Ovary (tissue), 9 donors: Measurements from ENCODE around the gene NECTIN2. TPM values are rescaled to one million over a fixed set of nuclear protein-coding genes. Genes with fewer than 3 reads are reported as not detected.
A peak's percentile ranks its signal among the peaks of the same experiment; 100 is the strongest.

Experiments
- DNase-seq, 5 donors: peaks; one replicate each; pipeline ENCODE4 v3.0.0-alpha.2; 2019 to 2020
- H3K27ac ChIP-seq, 2 donors: fragments of 200-600 bp; one replicate each; pipeline versions ENCODE4 v1.5.1 to v1.8.0; 2019 to 2022
- H3K27me3 ChIP-seq: fragments of 200-600 bp; one replicate; pipeline ENCODE4 v1.8.0; 2022
- H3K36me3 ChIP-seq: fragments of 200-600 bp; sonication (generic); one replicate; pipeline ENCODE4 v1.5.1; 2019
- H3K4me1 ChIP-seq: one replicate; pipeline ENCODE4 v1.8.1; 2013; ENCODE audit warnings: mild to moderate bottlenecking, moderate library complexity; ENCODE audit not compliant: insufficient read depth
- H3K4me3 ChIP-seq: fragments of 200-600 bp; sonication (generic); one replicate; pipeline ENCODE4 v1.5.1; 2017
- H3K9me3 ChIP-seq, 2 donors: fragments of 200-600 bp in 1 of 2; sonication (generic) in 1 of 2; one replicate each; pipeline versions ENCODE4 v1.5.1 to v1.8.1; 2013 to 2019; ENCODE audit warnings: mild to moderate bottlenecking in 1 of 2, moderate library complexity in 1 of 2
- CTCF ChIP-seq, 3 donors: fragments of 450-650 bp in 2 of 3; fragments of 200-600 bp in 1 of 3; IDR thresholded peaks; one replicate each; pipeline versions ENCODE4 v1.5.1 to v1.8.0; 2016 to 2022; ENCODE audit warnings: antibody characterized with exemption in 3 of 3, mild to moderate bottlenecking in 1 of 3
- EP300 ChIP-seq: sonication (generic); formaldehyde crosslinking; IDR thresholded peaks from one replicate; pipeline ENCODE4 v1.6.1; 2017; ENCODE audit warnings: antibody characterized with exemption
- POLR2A ChIP-seq: fragments of 450-650 bp; IDR thresholded peaks from one replicate; pipeline ENCODE4 v1.6.1; 2017; ENCODE audit warnings: antibody characterized with exemption, mild to moderate bottlenecking, moderate library complexity
- WGBS, 3 donors: extraction: QIAGEN DNeasy Blood & Tissue Kit in 1 of 3; methylation state at CpG; one replicate each; pipeline versions ENCODE4 v1.1.5 to v1.1.7; 2013 to 2017; 5-methylcytosine and 5-hydroxymethylcytosine counted together
- intact Hi-C, 4 donors: fragments of 100-400 bp; cut with DNase I; formaldehyde crosslinking; loops; one replicate each; pipeline versions ENCODE4 v1.11.0 to v1.15.1; 2022 to 2023
- polyA plus RNA-seq, 2 donors: library from polyadenylated mRNA; stranded (reverse); fragments of 200-250 nt in 1 of 2; fragments of 350-450 nt in 1 of 2; fragmentation: Illumina TruSeq in 1 of 2; extraction: RNeasy Lipid Tissue Mini Kit (QIAGEN cat#74804) in 1 of 2; gene quantifications; one replicate each; pipeline ENCODE4 v1.2.3, GENCODE V29; 2013 to 2014
- total RNA-seq, 7 donors: library from RNA; depleted of rRNA in 2 of 7; stranded (reverse); fragments of >200 nt in 2 of 7; fragmentation: NEBNext Ultra II Directional in 3 of 7; extraction: Animal tissue kit (Norgen Biotek cat#: 25700) in 3 of 7; gene quantifications; one replicate each; pipeline versions ENCODE4 v1.1.0 to v1.2.4, GENCODE V29; 2016 to 2023
- donor health status: DM: no; HTN: no; CAD: no; lungs with moderate emphysema.
- donor health status: DM: no; HTN: no; CAD: no.
- donor health status: Bipolar disorder and iron deficiency.
- donor health status: DM: yes; HTN: yes; CAD: no.
- donor health status: DM: no; HTN: no; CAD: no.
- donor health status: DM: yes; HTN: yes; CAD: no.

The NECTIN2 gene
- total and polyA plus RNA-seq, 9 donors, result 37.8 to 185 (median 71.8) TPM

GRCh38 chr19:44894052-44894400, 47.9 kb downstream of the NECTIN2 start:
- Histone ChIP-seq H3K4me3 (no peak overlapping the region), H3K27me3 (no peaks in the 10 kb centered on the region), H3K4me1 (peaks cover 12% of the 10 kb centered on the region), H3K36me3 (no peaks in the 10 kb centered on the region), H3K27ac (no peak overlapping the region), H3K9me3 (no peaks in the 10 kb centered on the region)
- 87 to 94% (median 88%) methylated on average over 6 of the region's 6 CpGs for WGBS, 3 donors
- intact Hi-C loops, result no loop called here
- no peak for TF ChIP-seq CTCF (IDR thresholded peaks at IDR 0.05)
- no peak for TF ChIP-seq EP300
- TF ChIP-seq POLR2A, result no peak
- DNase-seq, result no peak

GRCh38 chr19:44894946-44895345, 48.8 kb downstream of the NECTIN2 start:
- intact Hi-C loops, result no loop called here
- Histone ChIP-seq H3K36me3 (no peaks in the 10 kb centered on the region), H3K4me1 (peaks cover 8% of the 10 kb centered on the region), H3K27ac (no peak overlapping the region), H3K27me3 (no peaks in the 10 kb centered on the region), H3K4me3 (no peak overlapping the region), H3K9me3 (no peaks in the 10 kb centered on the region)
- TF ChIP-seq POLR2A, result no peak
- TF ChIP-seq EP300, result no peak
- TF ChIP-seq CTCF (IDR thresholded peaks at IDR 0.05), result no peak
- WGBS, 3 donors, result 66 to 73% (median 69%) methylated on average over 9 of the region's 9 CpGs
- DNase-seq, result no peak

GRCh38 chr19:44897835-44898234, 51.7 kb downstream of the NECTIN2 start:
- WGBS, 3 donors, result 82 to 84% (median 84%) methylated on average over 6 to 8 of the region's 8 CpGs
- DNase-seq, result no peak
- intact Hi-C loops, result no loop called here
- Histone ChIP-seq H3K4me1 (no peaks in the 10 kb centered on the region), H3K36me3 (no peaks in the 10 kb centered on the region), H3K4me3 (no peak overlapping the region), H3K9me3 (no peaks in the 10 kb centered on the region), H3K27me3 (no peaks in the 10 kb centered on the region), H3K27ac (no peak overlapping the region)
- TF ChIP-seq EP300, result no peak
- TF ChIP-seq CTCF (IDR thresholded peaks at IDR 0.05), result no peak
- no peak for TF ChIP-seq POLR2A

GRCh38 chr19:44900328-44901244, 54.5 kb downstream of the NECTIN2 start:
- Histone ChIP-seq H3K27ac (no peak overlapping the region), H3K36me3 (no peaks in the 10 kb centered on the region), H3K4me3 (no peak overlapping the region), H3K9me3 (no peaks in the 10 kb centered on the region), H3K4me1 (peaks cover 5% of the 10 kb centered on the region), H3K27me3 (no peaks in the 10 kb centered on the region)
- DNase-seq, result peak in 1 of 5 donors; percentile 17
- TF ChIP-seq CTCF (IDR thresholded peaks at IDR 0.05), result no peak
- intact Hi-C loops, result loop anchor here in 3 of 4 donors (5.0 to 10.0 kb wide), 3 partner anchors 52 to 162 kb away; no protein-coding TSS in a partner anchor
- WGBS, 3 donors, result 86 to 93% (median 90%) methylated on average over 19 of the region's 19 CpGs
